ENCODE results near the gene TNN.
A peak's percentile ranks its signal among the peaks of the same experiment; 100 is the strongest.
"Not testable (repeated sequence)": the region's sequence is repeated elsewhere in the genome, so short reads cannot be mapped to it uniquely, and the experiment has no call there.

Gene TNN

GRCh38 chr1:175071276-175071943 lies 3.8 kb downstream of the TNN start:
- peak in 1 of 3 donors; percentile 17 for DNase-seq

- DNase-seq = peak; percentile 91 to 95 (median 93)
Observed at GRCh38 chr1:175072099-175072951, 4.7 kb downstream of the TNN start.

- DNase-seq = peak; percentile 68 to 78 (median 69)
Observed at GRCh38 chr1:175073061-175073460, 5.4 kb downstream of the TNN start.

- no peak for DNase-seq
Observed at GRCh38 chr1:175073633-175074032, 6.0 kb downstream of the TNN start.

GRCh38 chr1:175075572-175076568 lies 8.2 kb downstream of the TNN start:
- no peak for DNase-seq

GRCh38 chr1:175077356-175078030 lies 9.9 kb downstream of the TNN start:
- no peak for DNase-seq

- no peak for DNase-seq
Observed at GRCh38 chr1:175078629-175079028, 11.0 kb downstream of the TNN start.

GRCh38 chr1:175079338-175079737 lies 11.7 kb downstream of the TNN start:
- DNase-seq = no peak

- DNase-seq = no peak
Observed at GRCh38 chr1:175080030-175080429, 12.4 kb downstream of the TNN start.

- DNase-seq = no peak
Observed at GRCh38 chr1:175081983-175082382, 14.3 kb downstream of the TNN start.

- DNase-seq = no peak
Observed at GRCh38 chr1:175088525-175088951, 20.9 kb downstream of the TNN start.

GRCh38 chr1:175089136-175089718 lies 21.6 kb downstream of the TNN start:
- peak in 2 of 3 donors; percentile 8 to 22 for DNase-seq

- peak in 1 of 3 donors; percentile 10 for DNase-seq
Observed at GRCh38 chr1:175090780-175091179, 23.1 kb downstream of the TNN start.

GRCh38 chr1:175094626-175095025 lies 27.0 kb downstream of the TNN start:
- DNase-seq = no peak

GRCh38 chr1:175095069-175095468 lies 27.4 kb downstream of the TNN start:
- DNase-seq = no peak

- DNase-seq = no peak
Observed at GRCh38 chr1:175095978-175096607, 28.5 kb downstream of the TNN start.

GRCh38 chr1:175097361-175097760 lies 29.7 kb downstream of the TNN start:
- DNase-seq = no peak

GRCh38 chr1:175099916-175100315 lies 32.3 kb downstream of the TNN start:
- no peak for DNase-seq

GRCh38 chr1:175102166-175102565 lies 34.5 kb downstream of the TNN start:
- not testable (repeated sequence) for DNase-seq

- DNase-seq = not testable (repeated sequence)
Observed at GRCh38 chr1:175106536-175106935, 38.9 kb downstream of the TNN start.

GRCh38 chr1:175108331-175108820 lies 40.7 kb downstream of the TNN start:
- DNase-seq = not testable (repeated sequence)
